ENCODE results near the gene SLC25A2.

DNA sequence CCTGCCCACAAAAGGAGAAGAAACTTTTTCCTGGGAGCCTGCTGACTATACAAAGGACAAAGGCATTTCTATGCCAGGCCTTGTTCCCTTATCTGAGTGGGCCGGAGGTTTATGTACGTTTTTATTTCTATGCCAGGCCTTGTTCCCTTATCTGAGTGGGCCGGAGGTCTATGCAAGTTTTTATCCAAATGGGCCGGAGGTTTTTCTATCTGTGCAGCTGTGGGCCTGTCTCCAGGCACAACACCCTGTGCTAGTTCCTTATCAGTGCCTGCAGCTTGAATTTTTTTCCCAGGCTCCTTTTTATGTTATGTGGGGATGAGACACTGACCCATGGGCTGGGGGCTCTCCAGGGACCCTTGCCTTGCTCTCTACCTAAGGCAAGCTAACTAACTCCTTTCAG lies 5.5 kb downstream of the SLC25A2 start:
- TF ChIP-seq, protein P1, sequence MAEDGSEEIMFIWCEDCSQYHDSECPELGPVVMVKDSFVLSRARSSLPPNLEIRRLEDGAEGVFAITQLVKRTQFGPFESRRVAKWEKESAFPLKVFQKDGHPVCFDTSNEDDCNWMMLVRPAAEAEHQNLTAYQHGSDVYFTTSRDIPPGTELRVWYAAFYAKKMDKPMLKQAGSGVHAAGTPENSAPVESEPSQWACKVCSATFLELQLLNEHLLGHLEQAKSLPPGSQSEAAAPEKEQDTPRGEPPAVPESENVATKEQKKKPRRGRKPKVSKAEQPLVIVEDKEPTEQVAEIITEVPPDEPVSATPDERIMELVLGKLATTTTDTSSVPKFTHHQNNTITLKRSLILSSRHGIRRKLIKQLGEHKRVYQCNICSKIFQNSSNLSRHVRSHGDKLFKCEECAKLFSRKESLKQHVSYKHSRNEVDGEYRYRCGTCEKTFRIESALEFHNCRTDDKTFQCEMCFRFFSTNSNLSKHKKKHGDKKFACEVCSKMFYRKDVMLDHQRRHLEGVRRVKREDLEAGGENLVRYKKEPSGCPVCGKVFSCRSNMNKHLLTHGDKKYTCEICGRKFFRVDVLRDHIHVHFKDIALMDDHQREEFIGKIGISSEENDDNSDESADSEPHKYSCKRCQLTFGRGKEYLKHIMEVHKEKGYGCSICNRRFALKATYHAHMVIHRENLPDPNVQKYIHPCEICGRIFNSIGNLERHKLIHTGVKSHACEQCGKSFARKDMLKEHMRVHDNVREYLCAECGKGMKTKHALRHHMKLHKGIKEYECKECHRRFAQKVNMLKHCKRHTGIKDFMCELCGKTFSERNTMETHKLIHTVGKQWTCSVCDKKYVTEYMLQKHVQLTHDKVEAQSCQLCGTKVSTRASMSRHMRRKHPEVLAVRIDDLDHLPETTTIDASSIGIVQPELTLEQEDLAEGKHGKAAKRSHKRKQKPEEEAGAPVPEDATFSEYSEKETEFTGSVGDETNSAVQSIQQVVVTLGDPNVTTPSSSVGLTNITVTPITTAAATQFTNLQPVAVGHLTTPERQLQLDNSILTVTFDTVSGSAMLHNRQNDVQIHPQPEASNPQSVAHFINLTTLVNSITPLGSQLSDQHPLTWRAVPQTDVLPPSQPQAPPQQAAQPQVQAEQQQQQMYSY (CRISPR knock-in tag; IDR thresholded peaks at IDR 0.05), result no peak
- TF ChIP-seq NR2C2 (IDR thresholded peaks at IDR 0.05; ENCODE audit: borderline replicate concordance, control insufficient read depth, insufficient read length, low read depth) (no peak), REST (IDR thresholded peaks at IDR 0.05; ENCODE audit: low read depth, low read length) (no peak), TARDBP (IDR thresholded peaks at IDR 0.05; ENCODE audit: borderline replicate concordance) (no peak), BACH1 (IDR thresholded peaks at IDR 0.05; ENCODE audit: borderline replicate concordance) (no peak), CREB1 (IDR thresholded peaks at IDR 0.05; ENCODE audit: low read depth) (no peak), CHD4 (IDR thresholded peaks at IDR 0.05) (no peak), CBX5 (IDR thresholded peaks at IDR 0.05; ENCODE audit: low read depth) (no peak), ZNF24 (IDR thresholded peaks at IDR 0.05) (no peak), EZH2 (IDR thresholded peaks at IDR 0.05; ENCODE audit: borderline replicate concordance, control insufficient read depth, low read depth, low read length) (no peak), CTCF (IDR thresholded peaks at IDR 0.05 in 2 of 3, conservative IDR thresholded peaks at IDR 0.05 in 1 of 3; ENCODE audit: control insufficient read depth in 2 of 3, extremely low read depth in 1 of 3, insufficient read depth in 1 of 3, low read depth in 3 of 3, low read length in 3 of 3) (no peak), RAD51 (IDR thresholded peaks at IDR 0.05) (no peak), CBX3 (IDR thresholded peaks at IDR 0.05; ENCODE audit: borderline replicate concordance, low read depth) (no peak)
